MCF 10A (cell line): ENCODE results near the gene STK16. TPM values are rescaled to one million over a fixed set of nuclear protein-coding genes. Genes with fewer than 3 reads are reported as not detected.

Experiments used
- BruUV-seq: library from RNA; stranded (reverse); fragments of 400-500 nt; replicated peaks from 2 replicates; lab custom pipeline; 2021; lab: Mats Ljungman, UMichigan
- CTCF ChIA-PET: fragments of 300-600 bp; sonication (Branson Sonifier 250); formaldehyde crosslinking; extraction: SDS; loops from one replicate; lab custom pipeline; 2021; ENCODE audit warnings: antibody characterized with exemption, inconsistent platforms; lab: Yijun Ruan, JAX
- POLR2A ChIA-PET: fragments of 300-600, 350-650 bp; sonication (Branson Sonifier 250); formaldehyde crosslinking; extraction: SDS; loops from one replicate; lab custom pipeline; 2020; ENCODE audit warnings: antibody characterized with exemption, inconsistent platforms; lab: Yijun Ruan, JAX
- DNase-seq: peaks from one replicate; pipeline ENCODE4 v3.0.0-alpha.2; 2018; ENCODE audit not compliant: unreplicated experiment
- H3K27ac Mint-ChIP-seq: one replicate; pipeline ENCODE4 v1.8.0; 2022; ENCODE audit warnings: mild to moderate bottlenecking, low read depth, mixed read lengths; ENCODE audit not compliant: unreplicated experiment
- H3K27me3 Mint-ChIP-seq: one replicate; pipeline ENCODE4 v1.8.0; 2022; ENCODE audit warnings: mixed read lengths; ENCODE audit not compliant: insufficient read depth, unreplicated experiment
- H3K36me3 Mint-ChIP-seq: one replicate; pipeline ENCODE4 v1.8.0; 2022; ENCODE audit warnings: mild to moderate bottlenecking, moderate library complexity, mixed read lengths; ENCODE audit not compliant: insufficient read depth, unreplicated experiment
- H3K4me1 Mint-ChIP-seq: one replicate; pipeline ENCODE4 v1.8.0; 2022; ENCODE audit warnings: mixed read lengths; ENCODE audit not compliant: insufficient read depth, unreplicated experiment
- H3K4me3 Mint-ChIP-seq: one replicate; pipeline ENCODE4 v1.8.0; 2022; ENCODE audit warnings: mild to moderate bottlenecking, moderate library complexity, mixed read lengths; ENCODE audit not compliant: unreplicated experiment
- H3K9me3 Mint-ChIP-seq: one replicate; pipeline ENCODE4 v1.8.0; 2022; ENCODE audit warnings: mixed read lengths; ENCODE audit not compliant: unreplicated experiment
- CTCF ChIP-seq: fragments of 200-600 bp; IDR thresholded peaks from one replicate; pipeline ENCODE4 v1.8.0; 2022; ENCODE audit warnings: antibody characterized with exemption, mild to moderate bottlenecking; ENCODE audit not compliant: unreplicated experiment
- intact Hi-C: fragments of 100-400 bp; cut with micrococcal nuclease; formaldehyde crosslinking; loops from 2 replicates; pipeline ENCODE4 v1.14.1; 2022
- total RNA-seq: library from RNA; stranded (reverse); gene quantifications from 2 replicates; pipeline ENCODE4 v1.2.3, GENCODE V29; 2022

Gene STK16
- total RNA-seq, 1 experiment from 2014 or later = 33.4 TPM

GRCh38 chr2:219279151-219279915 lies 34.1 kb downstream of the STK16 start, which contains the start of gene DNAJB2:
Gene DNAJB2 (plus strand): TSS chr2:219279366. CDS start chr2:219279834, 468 bp downstream.
- H3K9me3 Mint-ChIP-seq = no peaks in the 10 kb centered on the region
- H3K27me3 Mint-ChIP-seq = no peaks in the 10 kb centered on the region
- H3K36me3 Mint-ChIP-seq = peaks cover 31% of the 10 kb centered on the region
- H3K4me3 Mint-ChIP-seq = peak within 1 kb of the TSS; percentile 86
- intact Hi-C loops = loop anchor here (1.0 to 5.0 kb wide), 6 partner anchors 10 to 102 kb away; partner anchors contain the start of genes ANKZF1, ATG9A, CNPPD1 and RETREG2
- ChIA-PET POLR2A (interaction anchor here (0.5 to 10.0 kb wide), 23 partner anchors 10 to 423 kb away, joined by 3 to 263 read pairs (median 4); partner anchors contain the start of genes ABCB6, ANKZF1, ATG9A and CHPF), CTCF (interaction anchor here (0.6 to 18.2 kb wide), 11 partner anchors 7 to 359 kb away, joined by 3 to 445 read pairs (median 4); partner anchors contain the start of genes CNPPD1, GLB1L and STK16)
- peak within 1 kb of the TSS; percentile 86 for H3K27ac Mint-ChIP-seq
- TF ChIP-seq CTCF = no peak
- peak; percentile 97 for DNase-seq
- peaks cover 37% of the 10 kb centered on the region for H3K4me1 Mint-ChIP-seq
- BruUV-seq = no TSS peak

- H3K9me3 Mint-ChIP-seq = no peaks in the 10 kb centered on the region
- BruUV-seq = no TSS peak
- H3K4me3 Mint-ChIP-seq = peak overlapping the region; percentile 86
- no peak for TF ChIP-seq CTCF
- H3K27ac Mint-ChIP-seq = peak overlapping the region; percentile 86
- ChIA-PET CTCF (interaction anchor here (0.6 to 18.2 kb wide), 3 partner anchors 17 to 282 kb away, joined by 3 to 445 read pairs (median 3); partner anchors contain the start of gene ABCB6), POLR2A (interaction anchor here (0.6 to 10.0 kb wide), 10 partner anchors 11 to 108 kb away, joined by 3 to 263 read pairs (median 8); partner anchors contain the start of genes ABCB6, ANKZF1, ATG9A and DNPEP)
- peaks cover 31% of the 10 kb centered on the region for H3K4me1 Mint-ChIP-seq
- no peak for DNase-seq
- intact Hi-C loops = loop anchor here (1.0 to 5.0 kb wide), 6 partner anchors 9 to 103 kb away; partner anchors contain the start of genes ANKZF1, ATG9A, CNPPD1 and RETREG2
- H3K27me3 Mint-ChIP-seq = no peaks in the 10 kb centered on the region
- peaks cover 31% of the 10 kb centered on the region for H3K36me3 Mint-ChIP-seq
Measured at GRCh38 chr2:219279916-219280516, 34.7 kb downstream of the STK16 start.

- POLR2A ChIA-PET = interaction anchor here (1.2 to 10.0 kb wide), 5 partner anchors 10 to 62 kb away, joined by 4 to 263 read pairs (median 34); partner anchors contain the start of genes ABCB6, ANKZF1, ATG9A and GLB1L
Measured at GRCh38 chr2:219280651-219281050, 35.4 kb downstream of the STK16 start.

More at GRCh38 chr2:219280651-219281050, 35.4 kb downstream of the STK16 start:
- TF ChIP-seq CTCF = no peak
- no peaks in the 10 kb centered on the region for H3K27me3 Mint-ChIP-seq
- no peaks in the 10 kb centered on the region for H3K9me3 Mint-ChIP-seq
- intact Hi-C loops = no loop called here
- H3K4me3 Mint-ChIP-seq = peak overlapping the region; percentile 86
- no peak overlapping the region for H3K27ac Mint-ChIP-seq
- peaks cover 37% of the 10 kb centered on the region for H3K4me1 Mint-ChIP-seq
- BruUV-seq = TSS peak; percentile 40
- CTCF ChIA-PET = interaction anchor here (0.6 to 18.2 kb wide), 2 partner anchors 16 to 62 kb away, joined by 3 to 445 read pairs; partner anchors contain the start of gene ABCB6
- no peak for DNase-seq
- H3K36me3 Mint-ChIP-seq = peaks cover 33% of the 10 kb centered on the region
